A549 (cell line): ENCODE data around the gene C11orf21.

Experiments used
- POLR2A ChIP-seq: IDR thresholded peaks from 2 replicates; pipeline ENCODE4 v1.6.1; 2012; ENCODE audit warnings: mild to moderate bottlenecking, low read length
- POLR2AphosphoS2 ChIP-seq: conservative IDR thresholded peaks from 2 replicates; pipeline ENCODE4 v1.6.1; 2012; ENCODE audit warnings: low read length, improper control_type of control experiment, inconsistent platforms
- TF ChIP-seq, protein P1 (sequence below): fragments of 150-350 bp; IDR thresholded peaks from 2 replicates; pipeline ENCODE4 v1.6.1; 2014; ENCODE audit warnings: low read depth, mild to moderate bottlenecking, low read length
- TF ChIP-seq, protein P2 (sequence below): fragments of >200 bp; sonication (Bioruptor Twin); formaldehyde crosslinking; IDR thresholded peaks from 3 replicates; pipeline ENCODE4 v1.5.1; 2016
- TF ChIP-seq, protein P3 (sequence below): IDR thresholded peaks from 2 replicates; pipeline ENCODE4 v1.6.1; 2012

DNA sequence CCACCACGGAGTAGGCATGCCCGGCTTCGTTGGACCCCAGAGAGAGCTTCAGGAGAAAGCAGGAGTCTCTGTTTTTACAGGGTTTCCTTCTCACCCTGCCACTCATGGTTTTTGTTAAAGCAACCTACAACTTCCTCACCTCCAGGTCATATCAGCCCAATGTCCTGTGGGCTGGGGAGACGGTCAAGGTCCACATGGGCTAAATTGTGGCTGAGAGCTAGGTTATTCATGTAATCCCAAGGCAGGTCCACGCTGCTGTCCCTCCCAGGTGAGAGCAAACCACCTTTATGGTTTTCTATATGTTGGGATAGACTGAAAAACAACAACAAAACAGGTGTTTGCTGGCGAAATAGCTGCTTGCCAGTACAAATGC is 19.6 kb upstream of the C11orf21 start:
- TF ChIP-seq, protein P1, sequence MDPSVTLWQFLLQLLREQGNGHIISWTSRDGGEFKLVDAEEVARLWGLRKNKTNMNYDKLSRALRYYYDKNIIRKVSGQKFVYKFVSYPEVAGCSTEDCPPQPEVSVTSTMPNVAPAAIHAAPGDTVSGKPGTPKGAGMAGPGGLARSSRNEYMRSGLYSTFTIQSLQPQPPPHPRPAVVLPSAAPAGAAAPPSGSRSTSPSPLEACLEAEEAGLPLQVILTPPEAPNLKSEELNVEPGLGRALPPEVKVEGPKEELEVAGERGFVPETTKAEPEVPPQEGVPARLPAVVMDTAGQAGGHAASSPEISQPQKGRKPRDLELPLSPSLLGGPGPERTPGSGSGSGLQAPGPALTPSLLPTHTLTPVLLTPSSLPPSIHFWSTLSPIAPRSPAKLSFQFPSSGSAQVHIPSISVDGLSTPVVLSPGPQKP: no peak
- TF ChIP-seq POLR2A (no peak), POLR2AphosphoS2 (no peak)
- TF ChIP-seq, protein P2, sequence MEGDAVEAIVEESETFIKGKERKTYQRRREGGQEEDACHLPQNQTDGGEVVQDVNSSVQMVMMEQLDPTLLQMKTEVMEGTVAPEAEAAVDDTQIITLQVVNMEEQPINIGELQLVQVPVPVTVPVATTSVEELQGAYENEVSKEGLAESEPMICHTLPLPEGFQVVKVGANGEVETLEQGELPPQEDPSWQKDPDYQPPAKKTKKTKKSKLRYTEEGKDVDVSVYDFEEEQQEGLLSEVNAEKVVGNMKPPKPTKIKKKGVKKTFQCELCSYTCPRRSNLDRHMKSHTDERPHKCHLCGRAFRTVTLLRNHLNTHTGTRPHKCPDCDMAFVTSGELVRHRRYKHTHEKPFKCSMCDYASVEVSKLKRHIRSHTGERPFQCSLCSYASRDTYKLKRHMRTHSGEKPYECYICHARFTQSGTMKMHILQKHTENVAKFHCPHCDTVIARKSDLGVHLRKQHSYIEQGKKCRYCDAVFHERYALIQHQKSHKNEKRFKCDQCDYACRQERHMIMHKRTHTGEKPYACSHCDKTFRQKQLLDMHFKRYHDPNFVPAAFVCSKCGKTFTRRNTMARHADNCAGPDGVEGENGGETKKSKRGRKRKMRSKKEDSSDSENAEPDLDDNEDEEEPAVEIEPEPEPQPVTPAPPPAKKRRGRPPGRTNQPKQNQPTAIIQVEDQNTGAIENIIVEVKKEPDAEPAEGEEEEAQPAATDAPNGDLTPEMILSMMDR: no peak
- TF ChIP-seq, protein P3, sequence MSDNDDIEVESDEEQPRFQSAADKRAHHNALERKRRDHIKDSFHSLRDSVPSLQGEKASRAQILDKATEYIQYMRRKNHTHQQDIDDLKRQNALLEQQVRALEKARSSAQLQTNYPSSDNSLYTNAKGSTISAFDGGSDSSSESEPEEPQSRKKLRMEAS: no peak
